DMS79 treated with DMSO at 0.1 percent for 48 hours (cell line): ENCODE measurements around the gene TTLL11.

Experiments
- DNase-seq: peaks from one replicate; lab custom pipeline; 2025; lab: John Stamatoyannopoulos, UW

The TTLL11 gene, protein sequence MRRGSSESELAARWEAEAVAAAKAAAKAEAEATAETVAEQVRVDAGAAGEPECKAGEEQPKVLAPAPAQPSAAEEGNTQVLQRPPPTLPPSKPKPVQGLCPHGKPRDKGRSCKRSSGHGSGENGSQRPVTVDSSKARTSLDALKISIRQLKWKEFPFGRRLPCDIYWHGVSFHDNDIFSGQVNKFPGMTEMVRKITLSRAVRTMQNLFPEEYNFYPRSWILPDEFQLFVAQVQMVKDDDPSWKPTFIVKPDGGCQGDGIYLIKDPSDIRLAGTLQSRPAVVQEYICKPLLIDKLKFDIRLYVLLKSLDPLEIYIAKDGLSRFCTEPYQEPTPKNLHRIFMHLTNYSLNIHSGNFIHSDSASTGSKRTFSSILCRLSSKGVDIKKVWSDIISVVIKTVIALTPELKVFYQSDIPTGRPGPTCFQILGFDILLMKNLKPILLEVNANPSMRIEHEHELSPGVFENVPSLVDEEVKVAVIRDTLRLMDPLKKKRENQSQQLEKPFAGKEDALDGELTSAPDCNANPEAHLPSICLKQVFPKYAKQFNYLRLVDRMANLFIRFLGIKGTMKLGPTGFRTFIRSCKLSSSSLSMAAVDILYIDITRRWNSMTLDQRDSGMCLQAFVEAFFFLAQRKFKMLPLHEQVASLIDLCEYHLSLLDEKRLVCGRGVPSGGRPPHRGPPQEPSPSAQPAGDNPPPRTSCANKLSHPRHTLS

DNA sequence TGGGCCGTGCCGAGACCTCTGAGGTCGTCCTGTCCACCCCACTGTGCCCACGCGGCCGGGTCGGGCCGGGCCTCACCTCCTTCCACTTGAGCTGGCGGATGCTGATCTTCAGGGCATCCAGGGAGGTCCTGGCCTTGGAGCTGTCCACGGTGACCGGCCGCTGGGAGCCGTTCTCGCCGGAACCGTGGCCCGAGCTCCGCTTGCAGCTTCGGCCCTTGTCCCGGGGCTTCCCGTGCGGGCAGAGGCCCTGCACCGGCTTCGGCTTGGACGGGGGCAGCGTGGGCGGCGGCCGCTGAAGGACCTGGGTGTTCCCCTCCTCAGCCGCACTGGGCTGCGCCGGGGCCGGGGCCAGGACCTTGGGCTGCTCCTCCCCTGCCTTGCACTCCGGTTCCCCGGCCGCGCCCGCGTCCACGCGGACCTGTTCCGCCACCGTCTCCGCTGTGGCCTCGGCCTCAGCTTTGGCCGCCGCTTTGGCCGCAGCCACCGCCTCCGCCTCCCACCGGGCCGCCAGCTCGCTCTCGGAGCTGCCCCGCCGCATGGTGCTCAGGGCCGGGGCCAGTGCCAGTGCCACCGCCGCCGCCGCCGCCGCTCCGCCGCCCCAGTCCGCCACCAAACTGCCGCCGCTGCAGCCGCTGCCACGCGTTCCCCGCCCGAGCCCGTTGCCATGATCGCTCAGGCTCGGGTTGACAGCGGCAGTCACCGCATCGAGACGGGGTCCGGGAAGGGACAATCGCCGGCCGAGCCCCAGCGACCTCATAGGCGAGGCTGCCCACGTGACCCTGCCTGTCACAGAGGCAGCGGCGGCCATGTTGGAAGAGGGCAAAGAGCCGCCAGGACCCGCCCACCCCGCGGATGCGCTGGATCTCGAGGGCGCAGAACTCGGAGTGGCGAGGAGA, at the start of gene TTLL11:
TTLL11 (minus strand) TSS at position 698 of the 896 bp plus-strand sequence; CDS start at position 538, 160 bp downstream.
- peak; percentile 86 for DNase-seq

- DNase-seq, result no peak
Observed at GRCh38 chr9:122141671-122142070, 48.6 kb upstream of the TTLL11 start.

DNA sequence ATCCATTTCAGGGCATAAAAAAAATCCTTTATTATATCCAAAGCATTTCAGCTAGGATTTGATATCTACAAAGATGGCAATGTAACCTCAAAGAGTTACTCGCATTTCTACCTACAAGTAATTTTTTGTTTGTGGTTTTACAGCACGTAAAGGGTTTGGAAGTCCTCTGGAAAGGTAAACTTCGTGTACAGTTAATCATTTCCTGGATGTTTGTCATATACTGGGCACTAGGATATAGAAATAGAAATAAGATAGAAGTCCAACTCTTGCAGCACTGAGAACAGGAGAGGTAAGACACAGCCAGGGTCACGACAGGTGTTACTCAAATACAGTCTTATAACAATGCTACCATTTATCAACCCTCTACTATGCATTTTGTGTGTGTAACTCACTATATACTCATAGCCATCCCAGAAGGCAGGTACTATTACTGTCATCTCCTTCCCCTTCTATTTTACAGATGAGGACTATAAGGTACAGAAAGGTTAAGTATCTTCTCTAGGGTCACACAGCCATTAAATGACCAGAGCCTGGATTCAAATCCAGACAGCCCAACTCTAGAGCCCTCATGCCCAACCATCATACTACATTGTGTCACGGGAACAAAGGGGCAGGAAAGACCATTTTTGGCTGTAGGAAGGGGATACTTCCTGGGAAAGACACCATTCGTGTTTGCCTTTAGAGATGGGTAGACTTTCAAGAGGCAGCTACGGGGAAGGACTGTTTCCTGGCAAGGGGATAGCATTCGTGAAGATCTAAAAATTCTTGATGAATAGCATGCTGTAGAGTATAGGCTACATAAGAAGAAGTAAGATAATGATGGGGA, 47.5 kb upstream of the TTLL11 start:
- DNase-seq, result no peak

GRCh38 chr9:122138560-122139268, 45.6 kb upstream of the TTLL11 start:
- DNase-seq, result no peak

- no peak for DNase-seq
Observed at GRCh38 chr9:122135529-122135859, 42.4 kb upstream of the TTLL11 start.

DNA sequence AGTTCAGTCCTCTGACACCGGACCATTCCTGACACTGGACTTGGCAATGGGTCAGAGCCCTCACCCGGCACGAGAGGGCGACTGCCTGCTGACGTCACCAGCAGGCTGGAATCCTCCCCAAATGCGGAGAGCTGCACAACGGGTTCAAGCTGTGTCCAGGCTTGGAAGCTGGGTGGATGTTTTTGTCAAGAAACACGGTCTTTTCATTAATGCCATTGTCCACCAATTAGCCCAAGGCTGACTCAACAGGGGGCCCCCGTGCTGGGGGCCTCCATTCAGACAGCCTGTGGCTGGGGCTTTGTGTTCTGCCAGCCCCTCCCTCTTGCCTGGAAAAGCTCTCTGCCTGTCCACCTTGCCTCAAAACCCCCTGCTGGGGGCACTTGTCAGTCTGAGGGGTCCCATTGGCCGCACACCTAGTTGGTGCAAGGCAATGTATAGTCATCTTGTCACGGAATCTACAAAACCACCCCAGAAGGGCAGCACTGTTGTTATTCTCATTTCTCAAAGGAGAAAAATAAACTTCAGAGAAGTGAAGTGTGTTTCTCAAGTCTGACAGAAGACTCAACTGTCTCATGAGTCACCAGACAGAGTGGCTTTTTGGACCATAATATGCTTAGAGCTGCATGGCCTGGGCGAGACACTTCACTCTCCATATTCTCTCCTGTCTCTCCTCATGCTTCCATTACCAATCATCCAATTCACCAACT, 41.9 kb upstream of the TTLL11 start:
- DNase-seq, result no peak

- DNase-seq, result no peak
Observed at GRCh38 chr9:122133984-122134535, 41.0 kb upstream of the TTLL11 start.

- no peak for DNase-seq
Observed at GRCh38 chr9:122133263-122133983, 40.3 kb upstream of the TTLL11 start.

- DNase-seq, result no peak
Observed at GRCh38 chr9:122132539-122132938, 39.4 kb upstream of the TTLL11 start.

DNA sequence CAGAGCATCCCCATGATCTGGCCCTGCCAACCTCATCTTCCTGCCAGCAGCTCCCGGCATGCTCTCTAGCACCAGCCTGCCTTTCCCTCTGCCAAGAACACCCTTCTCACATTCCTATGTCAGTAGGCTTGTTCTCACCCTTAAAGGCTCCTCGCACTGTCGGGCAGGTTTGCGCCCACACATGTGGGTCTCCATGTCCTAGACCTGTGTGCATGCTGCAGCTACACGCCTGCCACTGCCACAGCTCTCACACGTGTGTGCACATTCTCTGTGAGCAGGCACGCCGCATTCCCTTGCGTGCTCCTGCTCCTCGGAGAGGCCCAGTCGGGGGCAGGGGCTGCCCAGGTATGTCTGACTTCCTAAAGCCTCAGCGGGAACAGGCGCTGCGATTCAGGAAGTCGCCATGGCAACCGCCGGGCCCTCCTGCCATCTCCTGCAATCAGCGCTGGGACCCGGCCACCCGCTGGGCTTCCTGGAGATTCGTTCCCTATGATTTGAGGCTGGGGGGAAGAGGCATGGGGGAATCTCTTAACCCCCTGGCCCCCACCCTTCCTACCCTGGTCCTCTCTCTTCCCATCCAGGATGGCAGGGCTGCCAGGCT, 38.4 kb upstream of the TTLL11 start:
- DNase-seq, result peak; percentile 60

DNA sequence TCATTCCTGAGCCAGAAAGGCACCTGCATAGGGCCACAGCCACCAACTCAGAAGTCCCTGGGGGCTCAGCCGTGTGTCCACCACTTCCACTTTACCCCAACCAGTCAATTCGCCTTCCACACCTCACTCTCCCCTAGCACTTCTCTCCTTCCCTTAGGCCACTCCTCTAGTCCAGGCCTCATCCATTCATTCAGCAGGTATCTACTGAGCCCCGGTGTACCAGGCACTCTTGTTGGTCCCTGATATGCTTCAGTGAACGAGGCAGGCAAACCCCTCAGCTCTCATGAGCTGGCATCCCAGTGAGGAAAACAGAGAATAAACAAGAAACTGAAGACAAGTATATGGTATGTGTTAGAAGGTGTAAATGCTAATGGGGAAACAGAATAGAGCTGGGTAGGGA, 37.7 kb upstream of the TTLL11 start:
- DNase-seq, result no peak

DNA sequence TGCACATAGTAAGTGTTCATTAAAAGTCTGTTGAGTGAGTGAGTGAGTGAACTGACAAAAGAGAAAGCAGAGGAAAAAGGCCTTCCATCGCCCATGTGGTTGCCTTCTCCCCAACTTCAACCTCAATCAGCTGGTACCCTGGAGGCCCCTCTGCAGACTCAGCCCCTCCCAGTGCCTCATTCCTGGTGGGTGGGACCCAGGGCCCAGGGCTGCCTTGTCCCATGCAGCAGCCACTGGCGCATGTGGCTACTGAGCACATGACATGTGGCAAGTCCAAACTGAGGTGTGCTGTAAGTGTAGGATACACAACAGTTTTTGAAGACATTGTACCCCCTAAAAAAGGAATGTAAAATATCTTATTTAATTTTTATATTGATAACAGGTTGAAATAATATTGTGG, 36.9 kb upstream of the TTLL11 start:
- DNase-seq, result no peak

DNA sequence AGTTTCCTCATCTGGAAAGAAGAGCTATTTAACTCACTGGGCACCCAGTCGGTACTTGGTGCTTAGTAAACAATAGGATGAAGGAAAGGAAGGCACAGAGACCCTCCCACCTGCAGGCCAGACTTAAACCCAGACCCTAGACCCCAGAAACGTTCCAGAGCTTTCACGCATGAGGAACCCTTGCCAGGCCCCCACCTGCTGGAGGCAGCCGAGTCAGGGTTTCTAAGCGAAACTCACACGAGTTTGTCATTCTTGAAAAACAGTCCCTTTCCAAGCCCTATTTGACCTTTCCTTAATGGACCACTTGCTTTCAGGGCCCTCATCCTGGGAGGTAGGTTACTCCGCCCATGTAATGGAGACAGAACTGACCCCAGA, 35.8 kb upstream of the TTLL11 start:
- no peak for DNase-seq

DNA sequence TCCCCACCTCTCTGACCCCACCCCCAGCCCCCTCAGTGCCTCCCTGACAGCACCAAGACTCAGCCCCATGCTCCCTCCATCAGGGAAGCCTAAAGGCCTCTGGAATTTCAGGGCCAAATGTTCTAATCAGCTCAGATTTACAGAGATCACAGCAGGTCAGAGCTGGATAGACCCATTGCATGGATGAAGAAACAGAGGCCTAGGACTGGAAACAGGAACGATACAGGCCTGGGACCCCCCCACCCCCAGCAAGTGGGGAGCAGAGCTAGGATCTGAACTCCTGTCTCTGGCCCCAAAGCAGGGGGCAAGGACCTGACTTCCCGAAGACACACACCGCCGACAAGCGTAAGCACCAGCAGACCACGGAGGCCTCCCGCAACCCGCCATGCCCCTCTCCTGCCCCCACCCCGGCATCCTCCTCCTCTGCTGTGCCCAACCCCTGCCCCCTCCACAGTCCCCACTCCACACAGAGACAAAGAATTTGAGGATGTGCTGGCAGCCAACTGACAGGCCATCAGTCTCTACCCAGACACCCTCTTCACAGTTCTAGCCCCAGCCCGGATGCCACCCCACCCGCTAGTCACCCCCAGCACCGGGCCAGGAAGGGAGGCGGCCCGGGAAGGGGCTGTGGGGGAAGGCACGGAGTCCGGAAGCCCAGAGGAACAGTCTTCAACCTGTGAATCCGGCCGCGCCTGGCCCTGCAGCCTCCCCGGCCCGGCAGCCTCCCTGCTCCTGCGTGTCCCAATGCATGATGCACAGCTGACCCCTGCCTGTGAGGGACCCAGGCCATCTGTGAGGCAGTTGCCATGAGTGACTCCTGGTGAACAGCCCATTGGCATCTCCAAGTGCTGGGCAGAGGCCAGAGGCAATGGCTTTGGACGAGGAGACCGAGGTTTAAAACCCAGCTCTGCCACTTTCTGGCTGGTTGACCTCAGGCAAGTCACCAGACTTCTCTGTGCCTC, 35.2 kb upstream of the TTLL11 start:
- no peak for DNase-seq

GRCh38 chr9:122127396-122127798, 34.3 kb upstream of the TTLL11 start:
- no peak for DNase-seq

DNA sequence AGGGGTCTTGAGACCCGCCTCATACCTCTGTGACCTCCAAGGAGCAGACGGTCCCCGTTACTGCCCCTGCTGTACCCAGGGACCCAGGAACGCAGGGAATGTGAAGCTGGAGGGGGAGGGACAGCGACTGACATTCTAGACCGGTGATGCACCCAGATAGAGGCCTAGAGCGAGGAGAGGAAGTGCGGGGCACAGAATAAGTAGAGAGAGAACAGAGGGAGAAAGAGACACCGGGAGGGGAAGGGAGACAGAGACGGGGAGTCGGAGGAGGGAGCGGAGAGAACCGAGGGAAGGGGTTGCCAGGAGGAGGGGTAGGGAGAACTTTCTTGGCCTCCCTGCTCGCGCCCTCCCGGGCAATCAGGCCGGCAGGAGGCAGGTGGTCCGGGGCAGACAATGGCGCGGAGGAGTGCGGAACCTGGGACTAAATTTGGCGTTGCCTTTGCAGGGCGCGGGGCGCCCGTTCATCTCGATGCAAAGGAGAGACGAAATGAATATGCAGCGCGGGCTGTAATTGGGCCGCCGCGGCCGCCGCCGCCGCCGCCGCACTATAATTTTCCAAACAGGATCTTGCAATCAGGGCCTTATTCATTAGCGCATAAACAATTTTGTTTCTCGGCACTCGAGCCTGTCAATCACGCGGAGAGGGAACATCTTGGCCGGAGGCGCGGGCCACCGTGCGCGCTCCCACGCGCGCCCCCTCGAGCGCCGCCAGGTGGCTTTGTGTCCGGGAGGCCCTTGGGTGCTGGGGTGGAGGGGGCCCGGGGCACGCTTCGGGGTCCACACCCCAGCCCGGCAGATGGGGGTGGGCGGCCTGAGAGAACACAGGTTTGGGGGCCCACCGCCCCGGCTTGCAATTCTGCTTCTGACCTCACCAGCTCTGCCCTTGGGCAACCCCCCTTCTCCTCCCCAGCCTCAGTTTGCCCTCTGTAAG, 33.5 kb upstream of the TTLL11 start:
- no peak for DNase-seq
